A673 (cell line): ENCODE data around the gene RCBTB1.

Experiments used
- EZH2 ChIP-seq: fragments of 200-600 bp; sonication (generic); IDR thresholded peaks from 2 replicates; pipeline ENCODE4 v1.6.1; 2017; ENCODE audit warnings: borderline replicate concordance, low read depth, mild to moderate bottlenecking, mixed read lengths, antibody characterized with exemption, low read length; ENCODE audit not compliant: poor library complexity, severe bottlenecking
- TF ChIP-seq, protein P1 (sequence below): fragments of 300-800, 200-600 bp; sonication (generic); conservative IDR thresholded peaks from 2 replicates; pipeline ENCODE4 v1.5.1; 2017; ENCODE audit warnings: low read depth, mild to moderate bottlenecking, antibody characterized with exemption, low read length, moderate library complexity, mixed read lengths

DNA sequence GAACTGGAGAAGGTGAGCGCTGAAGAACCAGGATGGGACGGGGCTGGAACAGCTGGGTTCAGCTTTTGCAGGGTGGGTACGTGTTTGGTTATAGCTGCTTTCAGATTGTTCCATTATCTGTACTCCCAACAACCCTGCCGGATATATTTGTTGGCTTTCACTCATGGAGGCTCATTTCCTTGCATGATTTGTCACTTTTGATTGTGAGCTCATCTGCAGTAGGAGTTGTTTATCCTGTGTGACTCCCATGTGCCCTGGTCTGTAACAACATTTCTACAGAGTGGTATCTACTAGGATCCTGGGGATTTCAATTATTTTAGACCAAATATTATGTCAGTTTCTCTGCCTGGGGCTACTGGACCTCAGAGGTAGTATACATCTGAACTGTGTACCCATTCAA lies 48.4 kb upstream of the RCBTB1 start:
- no peak for TF ChIP-seq EZH2
- TF ChIP-seq, protein P1, sequence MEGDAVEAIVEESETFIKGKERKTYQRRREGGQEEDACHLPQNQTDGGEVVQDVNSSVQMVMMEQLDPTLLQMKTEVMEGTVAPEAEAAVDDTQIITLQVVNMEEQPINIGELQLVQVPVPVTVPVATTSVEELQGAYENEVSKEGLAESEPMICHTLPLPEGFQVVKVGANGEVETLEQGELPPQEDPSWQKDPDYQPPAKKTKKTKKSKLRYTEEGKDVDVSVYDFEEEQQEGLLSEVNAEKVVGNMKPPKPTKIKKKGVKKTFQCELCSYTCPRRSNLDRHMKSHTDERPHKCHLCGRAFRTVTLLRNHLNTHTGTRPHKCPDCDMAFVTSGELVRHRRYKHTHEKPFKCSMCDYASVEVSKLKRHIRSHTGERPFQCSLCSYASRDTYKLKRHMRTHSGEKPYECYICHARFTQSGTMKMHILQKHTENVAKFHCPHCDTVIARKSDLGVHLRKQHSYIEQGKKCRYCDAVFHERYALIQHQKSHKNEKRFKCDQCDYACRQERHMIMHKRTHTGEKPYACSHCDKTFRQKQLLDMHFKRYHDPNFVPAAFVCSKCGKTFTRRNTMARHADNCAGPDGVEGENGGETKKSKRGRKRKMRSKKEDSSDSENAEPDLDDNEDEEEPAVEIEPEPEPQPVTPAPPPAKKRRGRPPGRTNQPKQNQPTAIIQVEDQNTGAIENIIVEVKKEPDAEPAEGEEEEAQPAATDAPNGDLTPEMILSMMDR: no peak
